DND-41 (cell line): ENCODE measurements around the gene EFNA3.

Experiments
- ATAC-seq: fragments of 200-7000 bp; cut with Tn5 transposase; 3 replicates; pipeline ENCODE4 v1.9.1; 2021; ENCODE audit warnings: low read depth; ENCODE audit not compliant: insufficient read depth
- DNase-seq: peaks from one replicate; pipeline ENCODE4 v3.0.0-alpha.2; 2020
- H2AFZ ChIP-seq: 2 replicates; pipeline ENCODE4 v1.6.0; 2012; ENCODE audit warnings: low read depth, low read length
- H3K27ac ChIP-seq: 2 replicates; pipeline ENCODE4 v1.5.1; 2012; ENCODE audit warnings: low read length, inconsistent platforms
- H3K27me3 ChIP-seq: fragments of 200-600 bp; sonication (generic); 2 replicates; pipeline ENCODE4 v1.6.0; 2012; ENCODE audit warnings: low read length, mild to moderate bottlenecking, inconsistent platforms; ENCODE audit not compliant: insufficient read depth, poor library complexity
- H3K36me3 ChIP-seq: 2 replicates; pipeline ENCODE4 v1.5.1; 2012; ENCODE audit warnings: low read length, inconsistent platforms; ENCODE audit not compliant: insufficient read depth
- H3K4me1 ChIP-seq: 2 replicates; pipeline ENCODE4 v1.5.1; 2012; ENCODE audit warnings: mild to moderate bottlenecking, low read length; ENCODE audit not compliant: insufficient read depth
- H3K4me2 ChIP-seq: 2 replicates; pipeline ENCODE4 v1.6.0; 2012; ENCODE audit warnings: mild to moderate bottlenecking, moderate library complexity, low read length, inconsistent platforms; ENCODE audit not compliant: insufficient read depth
- H3K4me3 ChIP-seq, 2 experiments: fragments of 200-600 bp in 1 of 2; shearing (Covaris generic) in 1 of 2; 2 replicates each; pipeline ENCODE4 v1.5.1; 2012 to 2016; ENCODE audit warnings: inconsistent platforms in 2 of 2, low read length in 2 of 2, mild to moderate bottlenecking in 2 of 2, low read depth in 1 of 2, moderate library complexity in 1 of 2
- H3K79me2 ChIP-seq: 2 replicates; pipeline ENCODE4 v1.6.0; 2012; ENCODE audit warnings: low read length, inconsistent platforms; ENCODE audit not compliant: insufficient read depth
- H3K9ac ChIP-seq: 2 replicates; pipeline ENCODE4 v1.6.0; 2012; ENCODE audit warnings: low read depth, mild to moderate bottlenecking, inconsistent platforms, low read length, moderate library complexity
- H3K9me3 ChIP-seq: 2 replicates; pipeline ENCODE4 v1.5.1; 2012; ENCODE audit warnings: low read length, moderate library complexity, mild to moderate bottlenecking, inconsistent platforms; ENCODE audit not compliant: insufficient read depth, severe bottlenecking
- H4K20me1 ChIP-seq: 2 replicates; pipeline ENCODE4 v1.6.0; 2012; ENCODE audit warnings: low read length; ENCODE audit not compliant: insufficient read depth
- EZH2 ChIP-seq: IDR thresholded peaks from 3 replicates; pipeline ENCODE4 v1.6.1; 2012; ENCODE audit warnings: borderline replicate concordance, low read depth, mild to moderate bottlenecking, moderate library complexity, low read length, inconsistent platforms; ENCODE audit not compliant: severe bottlenecking
- TF ChIP-seq, protein P1 (sequence below): IDR thresholded peaks from 2 replicates; pipeline ENCODE4 v1.5.1; 2012; ENCODE audit warnings: borderline replicate concordance, low read length, moderate library complexity, mild to moderate bottlenecking; ENCODE audit not compliant: poor library complexity, severe bottlenecking; ENCODE audit errors: extremely low read depth

Gene EFNA3

GRCh38 chr1:155034318-155035208, 44.1 kb upstream of the EFNA3 start:
- Histone ChIP-seq H3K4me1 (no peaks in the 10 kb centered on the region), H3K4me3 (no peak overlapping the region), H3K9me3 (no peaks in the 10 kb centered on the region), H2AFZ (no peak overlapping the region), H3K9ac (no peak overlapping the region), H3K4me2 (no peak overlapping the region), H4K20me1 (peaks cover 12% of the 10 kb centered on the region; the same call in 1 of the 2 replicates), H3K27me3 (peaks cover 30% of the 10 kb centered on the region), H3K36me3 (no peaks in the 10 kb centered on the region), H3K27ac (no peak overlapping the region), H3K79me2 (no peaks in the 10 kb centered on the region)
- DNase-seq (no peak), ATAC-seq (no peak)
- no peak for TF ChIP-seq EZH2
- TF ChIP-seq, protein P1, sequence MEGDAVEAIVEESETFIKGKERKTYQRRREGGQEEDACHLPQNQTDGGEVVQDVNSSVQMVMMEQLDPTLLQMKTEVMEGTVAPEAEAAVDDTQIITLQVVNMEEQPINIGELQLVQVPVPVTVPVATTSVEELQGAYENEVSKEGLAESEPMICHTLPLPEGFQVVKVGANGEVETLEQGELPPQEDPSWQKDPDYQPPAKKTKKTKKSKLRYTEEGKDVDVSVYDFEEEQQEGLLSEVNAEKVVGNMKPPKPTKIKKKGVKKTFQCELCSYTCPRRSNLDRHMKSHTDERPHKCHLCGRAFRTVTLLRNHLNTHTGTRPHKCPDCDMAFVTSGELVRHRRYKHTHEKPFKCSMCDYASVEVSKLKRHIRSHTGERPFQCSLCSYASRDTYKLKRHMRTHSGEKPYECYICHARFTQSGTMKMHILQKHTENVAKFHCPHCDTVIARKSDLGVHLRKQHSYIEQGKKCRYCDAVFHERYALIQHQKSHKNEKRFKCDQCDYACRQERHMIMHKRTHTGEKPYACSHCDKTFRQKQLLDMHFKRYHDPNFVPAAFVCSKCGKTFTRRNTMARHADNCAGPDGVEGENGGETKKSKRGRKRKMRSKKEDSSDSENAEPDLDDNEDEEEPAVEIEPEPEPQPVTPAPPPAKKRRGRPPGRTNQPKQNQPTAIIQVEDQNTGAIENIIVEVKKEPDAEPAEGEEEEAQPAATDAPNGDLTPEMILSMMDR: no peak

DNA sequence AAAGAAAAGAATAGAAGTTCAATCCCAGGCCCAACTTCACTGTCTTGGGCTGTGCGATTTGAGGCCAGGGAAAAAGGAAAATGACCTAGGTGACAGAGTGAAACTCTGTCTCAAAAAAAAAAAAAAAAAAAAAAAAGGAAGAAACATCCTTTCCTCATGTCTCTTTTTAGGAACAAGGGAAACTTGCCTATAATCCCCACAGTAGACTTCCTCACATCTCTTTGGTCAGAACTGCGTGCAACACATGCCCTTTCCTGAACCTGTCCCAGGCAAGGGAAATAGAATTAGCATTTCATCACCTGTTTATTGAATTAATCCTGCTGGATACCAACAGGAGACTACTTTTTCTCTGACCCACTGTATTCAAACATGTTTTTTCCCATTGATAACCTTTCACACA, 42.7 kb upstream of the EFNA3 start:
- DNase-seq: no peak
- Histone ChIP-seq H3K4me2 (no peak overlapping the region), H2AFZ (no peak overlapping the region), H3K4me1 (no peaks in the 10 kb centered on the region), H3K79me2 (no peaks in the 10 kb centered on the region), H3K9me3 (no peaks in the 10 kb centered on the region), H3K27me3 (peaks cover 29% of the 10 kb centered on the region), H3K9ac (no peak overlapping the region), H3K27ac (no peak overlapping the region), H3K4me3 (no peak overlapping the region), H4K20me1 (peaks cover 7% of the 10 kb centered on the region; the same call in 1 of the 2 replicates), H3K36me3 (no peaks in the 10 kb centered on the region)
- TF ChIP-seq EZH2: no peak
- TF ChIP-seq, protein P1: no peak
- no peak for ATAC-seq

DNA sequence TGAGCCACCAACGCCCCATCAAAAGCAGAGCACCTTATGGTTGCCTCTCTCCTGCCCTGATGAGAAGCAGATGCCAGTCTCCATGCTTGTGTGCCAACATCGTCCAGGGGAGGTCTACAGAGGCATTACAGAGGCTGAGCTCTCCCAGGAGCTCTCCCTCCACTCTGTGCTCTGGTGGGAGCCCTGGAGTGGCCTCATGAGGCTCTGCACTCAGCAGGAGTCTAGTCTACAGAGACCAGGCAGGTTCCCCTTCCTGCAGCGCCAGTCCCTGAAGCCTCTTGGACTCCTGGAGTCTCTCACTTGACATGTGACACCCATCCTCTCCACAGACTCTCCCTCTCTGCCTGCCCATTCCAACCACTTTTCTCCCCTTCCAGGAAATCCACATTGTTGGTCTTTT, 41.6 kb upstream of the EFNA3 start:
- ATAC-seq (no peak), DNase-seq (no peak)
- H3K27me3 ChIP-seq: peaks cover 36% of the 10 kb centered on the region
- H3K4me2 ChIP-seq: no peak overlapping the region
- no peak for TF ChIP-seq EZH2
- TF ChIP-seq, protein P1: no peak
- H3K9me3 ChIP-seq: no peaks in the 10 kb centered on the region
- H3K36me3 ChIP-seq: no peaks in the 10 kb centered on the region
- H3K4me1 ChIP-seq: no peaks in the 10 kb centered on the region
- H3K4me3 ChIP-seq: no peak overlapping the region
- H3K79me2 ChIP-seq: no peaks in the 10 kb centered on the region
- H2AFZ ChIP-seq: no peak overlapping the region
- no peak overlapping the region for H3K27ac ChIP-seq
- H4K20me1 ChIP-seq: peaks cover 5% of the 10 kb centered on the region; the same call in 1 of the 2 replicates
- H3K9ac ChIP-seq: no peak overlapping the region
